Lower lobe of right lung (tissue), 2 donors: ENCODE results near the gene OR2T34. TPM values are rescaled to one million over a fixed set of nuclear protein-coding genes. Genes with fewer than 3 reads are reported as not detected.

Source experiments
- ATAC-seq, 2 donors: fragments of 200-7000 bp; cut with Tn5 transposase; one replicate each; pipeline ENCODE4 v1.9.1; 2020 to 2022; ENCODE audit warnings: mild to moderate bottlenecking in 2 of 2, moderate library complexity in 2 of 2
- DNase-seq: peaks from one replicate; pipeline ENCODE4 v3.0.0-alpha.2; 2020
- H3K27ac ChIP-seq: fragments of 200-600 bp; one replicate; pipeline ENCODE4 v1.8.0; 2022
- H3K27me3 ChIP-seq: fragments of 200-600 bp; one replicate; pipeline ENCODE4 v1.8.0; 2022; ENCODE audit warnings: low read depth
- H3K36me3 ChIP-seq: fragments of 200-600 bp; one replicate; pipeline ENCODE4 v1.8.0; 2022; ENCODE audit warnings: mild to moderate bottlenecking
- H3K4me1 ChIP-seq: fragments of 200-600 bp; one replicate; pipeline ENCODE4 v1.8.0; 2022
- H3K4me3 ChIP-seq: fragments of 200-600 bp; one replicate; pipeline ENCODE4 v1.8.0; 2022; ENCODE audit warnings: mild to moderate bottlenecking
- H3K9me3 ChIP-seq: fragments of 200-600 bp; one replicate; pipeline ENCODE4 v1.8.0; 2022
- CTCF ChIP-seq: fragments of 200-600 bp; IDR thresholded peaks from one replicate; pipeline ENCODE4 v1.8.0; 2022; ENCODE audit warnings: antibody characterized with exemption, mild to moderate bottlenecking
- intact Hi-C: fragments of 100-400 bp; cut with DNase I; formaldehyde crosslinking; loops from one replicate; pipeline ENCODE4 v1.11.0; 2022
- total RNA-seq: library from RNA; stranded (reverse); fragmentation: NEBNext Ultra II Directional; extraction: Animal tissue kit (Norgen Biotek cat#: 25700); gene quantifications from one replicate; pipeline ENCODE4 v1.2.1, GENCODE V29; 2021
- donor health status: DM: no; HTN: yes; CAD: no; lungs with severe emphysema.

The OR2T34 gene
- total RNA-seq, 1 donor from 2014 or later: not detected

GRCh38 chr1:248611883-248612414, 37.4 kb upstream of the OR2T34 start:
- no peak for TF ChIP-seq CTCF
- Histone ChIP-seq H3K27ac (no peak overlapping the region), H3K9me3 (no peaks in the 10 kb centered on the region), H3K27me3 (no peaks in the 10 kb centered on the region), H3K4me3 (no peak overlapping the region), H3K4me1 (no peaks in the 10 kb centered on the region), H3K36me3 (no peaks in the 10 kb centered on the region)
- DNase-seq (no peak), ATAC-seq (no peak)
- intact Hi-C loops: no loop called here

GRCh38 chr1:248610301-248610700, 35.7 kb upstream of the OR2T34 start:
- Histone ChIP-seq H3K36me3 (no peaks in the 10 kb centered on the region), H3K4me3 (no peak overlapping the region), H3K27me3 (no peaks in the 10 kb centered on the region), H3K9me3 (no peaks in the 10 kb centered on the region), H3K27ac (no peak overlapping the region), H3K4me1 (no peaks in the 10 kb centered on the region)
- intact Hi-C loops: no loop called here
- no peak for ATAC-seq
- DNase-seq: no peak
- TF ChIP-seq CTCF: no peak

GRCh38 chr1:248599396-248599795, 24.8 kb upstream of the OR2T34 start:
- no peaks in the 10 kb centered on the region for H3K27me3 ChIP-seq
- DNase-seq (no peak), ATAC-seq (no peak)
- H3K9me3 ChIP-seq: no peaks in the 10 kb centered on the region
- no peaks in the 10 kb centered on the region for H3K36me3 ChIP-seq
- TF ChIP-seq CTCF: no peak
- intact Hi-C loops: no loop called here
- no peaks in the 10 kb centered on the region for H3K4me1 ChIP-seq
- H3K27ac ChIP-seq: no peak overlapping the region
- H3K4me3 ChIP-seq: no peak overlapping the region

GRCh38 chr1:248597589-248597988, 23.0 kb upstream of the OR2T34 start, which contains the start of gene OR2T10:
Gene OR2T10, minus strand, starts transcription at chr1:248597700. Its CDS starts 3,932 bp downstream, at chr1:248593768.
- no peak within 1 kb of the TSS for H3K4me3 ChIP-seq
- intact Hi-C loops: no loop called here
- H3K36me3 ChIP-seq: no peaks in the 10 kb centered on the region
- H3K9me3 ChIP-seq: no peaks in the 10 kb centered on the region
- no peak for TF ChIP-seq CTCF
- no peak within 1 kb of the TSS for H3K27ac ChIP-seq
- no peaks in the 10 kb centered on the region for H3K4me1 ChIP-seq
- no peaks in the 10 kb centered on the region for H3K27me3 ChIP-seq
- no peak for ATAC-seq
- DNase-seq: no peak

- DNase-seq (no peak), ATAC-seq (no peak)
- no peak for TF ChIP-seq CTCF
- Histone ChIP-seq H3K4me1 (no peaks in the 10 kb centered on the region), H3K4me3 (no peak overlapping the region), H3K9me3 (no peaks in the 10 kb centered on the region), H3K27me3 (no peaks in the 10 kb centered on the region), H3K36me3 (no peaks in the 10 kb centered on the region), H3K27ac (no peak overlapping the region)
- intact Hi-C loops: no loop called here
Observed at GRCh38 chr1:248596615-248597014, 22.1 kb upstream of the OR2T34 start.
